Small intestine (tissue), 7 donors: ENCODE data around the gene FUT6. TPM values are rescaled to one million over a fixed set of nuclear protein-coding genes. Genes with fewer than 3 reads are reported as not detected.
"Not testable (repeated sequence)": the region's sequence is repeated elsewhere in the genome, so short reads cannot be mapped to it uniquely, and the experiment has no call there.

ENCODE experiments used
- DNase-seq, 2 donors: peaks; one replicate each; pipeline versions ENCODE4 v3.0.0 to v3.0.0-alpha.2; 2013
- FAIRE-seq: peaks from 2 replicates; lab custom pipeline; 2012; peaks lifted over from hg19 to GRCh38; lab: Jason Lieb, UNC
- H3K27ac ChIP-seq, 3 donors: one replicate each; pipeline ENCODE4 v1.5.1; 2013; ENCODE audit warnings: low read length in 2 of 3, mild to moderate bottlenecking in 2 of 3, control low read depth in 1 of 3, inconsistent platforms in 1 of 3, low read depth in 1 of 3, moderate library complexity in 1 of 3
- H3K27me3 ChIP-seq, 3 donors: one replicate each; pipeline ENCODE4 v1.6.1; 2013; ENCODE audit warnings: low read length in 3 of 3, inconsistent platforms in 1 of 3; ENCODE audit not compliant: control insufficient read depth in 3 of 3, insufficient read depth in 3 of 3
- H3K36me3 ChIP-seq, 3 donors: one replicate each; pipeline ENCODE4 v1.6.1; 2013; ENCODE audit warnings: low read length in 3 of 3, inconsistent platforms in 1 of 3, low read depth in 1 of 3, mild to moderate bottlenecking in 1 of 3, moderate library complexity in 1 of 3; ENCODE audit not compliant: control insufficient read depth in 3 of 3, insufficient read depth in 2 of 3
- H3K4me1 ChIP-seq, 3 donors: one replicate each; pipeline ENCODE4 v1.6.1; 2013; ENCODE audit warnings: low read length in 2 of 3, inconsistent platforms in 1 of 3, low read depth in 1 of 3, mild to moderate bottlenecking in 1 of 3, moderate library complexity in 1 of 3; ENCODE audit not compliant: control insufficient read depth in 3 of 3, insufficient read depth in 2 of 3
- H3K4me3 ChIP-seq, 3 donors: one replicate each; pipeline ENCODE4 v1.5.1; 2013; ENCODE audit warnings: low read length in 3 of 3, control low read depth in 1 of 3, inconsistent platforms in 1 of 3, low read depth in 1 of 3, mild to moderate bottlenecking in 1 of 3, moderate library complexity in 1 of 3
- H3K9me3 ChIP-seq, 2 donors: one replicate each; pipeline ENCODE4 v1.6.1; 2013; ENCODE audit warnings: low read depth in 1 of 2, low read length in 1 of 2; ENCODE audit not compliant: control insufficient read depth in 2 of 2, insufficient read depth in 1 of 2
- WGBS, 3 donors: extraction: QIAGEN DNeasy Blood & Tissue Kit; methylation state at CpG; one replicate each; pipeline ENCODE4 v1.1.7; 2013; 5-methylcytosine and 5-hydroxymethylcytosine counted together
- polyA plus RNA-seq, 4 donors: library from polyadenylated mRNA; stranded (reverse) in 3 of 4; unstranded in 1 of 4; fragments of 200-250 nt in 3 of 4; fragments of 120-200 nt in 1 of 4; gene quantifications; one replicate each; pipeline versions ENCODE4 v1.2.1 to v1.2.3, GENCODE V29; 2013
- donor health status: healthy with polysubstance abuse.
- donor health status: control.
- donor health status: control.
- donor health status: Bipolar disorder and iron deficiency.
- donor health status: healthy.

Gene FUT6
- polyA plus RNA-seq, 4 donors, result 1.2 to 34.6 (median 23.2) TPM

DNA sequence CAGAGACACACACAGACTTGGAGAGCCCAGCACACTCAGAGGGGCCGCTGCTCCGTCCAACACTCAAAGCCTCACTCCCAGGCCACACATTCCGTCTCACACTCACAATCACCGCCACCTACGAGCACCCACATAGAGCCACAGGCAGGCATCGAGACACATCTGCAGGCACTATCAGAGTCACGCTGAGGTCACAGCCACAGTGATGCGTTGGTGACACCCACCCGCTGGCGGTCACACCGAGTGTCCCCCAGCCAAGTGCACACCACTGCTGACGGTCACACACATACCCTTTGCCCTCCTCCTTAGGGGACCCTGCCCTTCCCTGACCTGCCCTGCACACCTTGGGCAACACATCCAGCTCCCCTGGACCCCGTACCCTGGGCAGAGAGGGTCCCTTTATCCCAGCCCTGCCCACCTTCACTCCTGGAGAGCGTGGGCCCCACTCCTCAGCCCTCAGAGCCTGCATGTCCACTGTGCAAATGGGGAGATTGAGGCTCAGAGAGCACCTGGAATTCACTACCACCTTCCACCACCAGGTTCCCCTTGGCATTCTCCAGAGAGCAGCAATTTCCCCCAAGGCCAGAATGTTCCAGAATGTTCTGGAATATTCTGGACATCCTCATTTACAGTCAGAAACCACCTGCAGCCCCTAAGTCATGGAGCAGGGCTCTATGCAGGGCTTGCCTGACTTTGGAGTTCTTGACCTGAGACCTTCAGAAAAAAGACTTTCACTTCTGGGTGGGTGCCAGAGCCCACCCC lies 25.4 kb upstream of the FUT6 start:
- Histone ChIP-seq H3K4me3 (no peak overlapping the region), H3K4me1 (peaks cover 0 to 4% (median 0%) of the 10 kb centered on the region in 3 donors), H3K27me3 (no peaks in the 10 kb centered on the region), H3K27ac (no peak overlapping the region), H3K9me3 (no peaks in the 10 kb centered on the region), H3K36me3 (no peaks in the 10 kb centered on the region)
- no peak for FAIRE-seq
- 82 to 86% (median 83%) methylated on average over 14 of the region's 14 CpGs for WGBS, 3 donors
- DNase-seq, result no peak

DNA sequence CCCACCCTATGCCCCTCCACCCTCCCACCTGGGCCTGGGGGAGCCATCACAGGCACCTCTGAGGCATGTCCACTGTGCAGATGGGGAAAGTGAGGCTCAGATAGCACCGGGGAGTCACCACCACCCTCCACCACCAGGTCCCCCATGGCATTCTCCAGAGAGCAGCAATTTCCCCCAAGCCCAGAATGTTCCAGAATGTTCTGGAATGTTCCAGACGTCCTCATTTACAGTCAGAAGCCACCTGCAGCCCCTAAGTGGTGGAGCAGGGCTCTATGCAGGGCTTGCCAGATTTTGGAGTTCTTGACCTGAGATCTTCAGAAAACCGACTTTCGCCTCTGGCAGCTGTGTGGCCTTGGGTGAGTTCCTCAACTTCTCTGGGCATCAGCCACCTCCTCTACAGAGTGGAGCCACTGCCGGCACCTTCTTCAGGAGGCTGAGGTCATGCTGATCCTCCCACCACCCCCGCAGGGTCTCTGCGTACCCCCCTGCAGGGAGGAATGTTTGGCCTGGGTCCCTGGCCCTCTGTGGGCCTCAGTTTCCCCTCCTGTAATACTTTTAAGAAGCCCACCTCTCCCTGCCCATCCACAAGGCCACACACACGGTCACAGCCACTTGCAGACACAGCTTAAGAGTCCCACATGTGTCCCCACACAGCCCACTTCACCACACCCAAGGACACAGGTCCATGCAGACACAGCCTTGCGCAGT lies 24.7 kb upstream of the FUT6 start:
- no peaks in the 10 kb centered on the region for H3K9me3 ChIP-seq
- no peaks in the 10 kb centered on the region for H3K27me3 ChIP-seq
- 82 to 87% (median 84%) methylated on average over 9 of the region's 9 CpGs for WGBS, 3 donors
- H3K27ac ChIP-seq, result no peak overlapping the region
- DNase-seq (no peak), FAIRE-seq (no peak)
- H3K4me1 ChIP-seq, result peaks cover 0 to 4% (median 0%) of the 10 kb centered on the region in 3 donors
- H3K36me3 ChIP-seq, result no peaks in the 10 kb centered on the region
- H3K4me3 ChIP-seq, result no peak overlapping the region

DNA sequence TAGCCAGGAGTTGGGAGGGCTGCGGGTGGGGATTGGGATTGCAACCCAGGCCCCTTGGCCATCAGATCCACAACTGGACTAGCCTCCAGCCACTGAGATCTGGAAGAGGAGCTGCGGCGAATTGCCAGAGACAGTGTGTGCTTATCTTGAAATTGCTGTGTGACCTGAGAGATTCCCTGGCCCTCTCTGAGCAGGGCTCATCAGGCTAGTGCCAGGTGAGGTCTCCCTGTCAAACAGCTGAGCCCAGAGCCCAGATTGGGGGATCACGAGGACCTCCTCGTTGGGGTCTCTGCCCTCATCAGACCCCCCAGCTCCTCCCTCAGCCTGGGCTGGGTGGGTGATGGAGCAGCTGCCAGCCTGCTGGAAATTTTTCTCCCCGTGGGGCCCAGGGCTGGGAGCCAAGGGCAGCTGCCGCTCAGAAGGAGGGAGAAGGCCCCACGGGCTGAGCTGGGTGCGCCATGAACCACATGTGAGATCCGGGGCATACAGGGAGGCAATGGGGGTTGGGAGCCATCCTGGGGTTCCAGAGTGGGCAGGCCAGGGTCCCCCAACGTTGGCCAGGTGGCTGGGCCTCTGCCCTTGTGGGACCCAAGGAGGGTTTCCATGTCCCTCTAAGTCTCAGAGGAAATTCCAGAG lies 23.6 kb upstream of the FUT6 start:
- H3K27me3 ChIP-seq, result no peaks in the 10 kb centered on the region
- no peaks in the 10 kb centered on the region for H3K36me3 ChIP-seq
- H3K4me1 ChIP-seq, result peaks cover 0 to 4% (median 0%) of the 10 kb centered on the region in 3 donors
- no peak for FAIRE-seq
- H3K9me3 ChIP-seq, result no peaks in the 10 kb centered on the region
- no peak overlapping the region for H3K4me3 ChIP-seq
- DNase-seq, result no peak
- 59 to 73% (median 69%) methylated on average over 9 to 11 of the region's 11 CpGs for WGBS, 3 donors
- H3K27ac ChIP-seq, result no peak overlapping the region

DNA sequence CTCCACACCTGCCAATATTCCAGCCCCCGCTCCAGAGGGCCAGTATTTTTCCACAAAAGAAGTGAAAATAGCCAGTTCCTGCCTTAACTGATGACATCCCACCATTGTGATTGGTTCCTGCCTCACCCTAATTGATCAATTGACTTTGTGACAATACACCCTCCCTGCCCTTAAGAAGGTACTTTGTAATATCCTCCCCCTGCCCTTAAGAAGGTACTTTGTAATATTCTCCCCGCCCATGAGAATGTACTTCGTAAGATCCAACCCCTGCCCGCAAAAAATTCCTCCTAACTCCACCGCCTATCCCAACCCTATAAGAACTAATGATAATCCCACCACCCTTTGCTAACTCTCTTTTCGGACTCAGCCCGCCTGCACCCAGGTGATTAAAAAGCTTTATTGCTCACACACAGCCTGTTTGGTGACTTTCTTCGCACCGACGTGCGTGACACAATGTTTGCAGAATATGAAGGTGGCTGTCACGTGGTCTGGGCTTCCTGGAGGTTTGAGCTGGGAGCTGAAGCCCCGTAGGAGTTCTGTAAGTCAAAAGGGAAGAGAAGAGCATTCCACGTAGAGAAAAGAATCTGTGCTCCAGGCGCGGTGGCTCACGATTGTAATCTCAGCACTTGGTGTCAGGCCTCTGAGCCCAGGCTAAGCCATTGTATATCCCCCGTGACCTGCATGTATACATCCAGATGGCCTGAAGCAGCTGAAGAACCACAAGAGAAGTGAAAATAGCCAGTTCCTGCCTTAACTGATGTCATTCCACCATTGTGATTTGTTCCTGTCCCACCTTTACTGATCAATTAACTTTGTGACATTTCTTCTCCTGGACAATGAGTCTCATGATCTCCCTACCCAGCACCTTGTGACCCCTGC lies 17.9 kb upstream of the FUT6 start:
- Histone ChIP-seq H3K27ac (no peak overlapping the region), H3K4me1 (peaks cover 0 to 4% (median 0%) of the 10 kb centered on the region in 3 donors), H3K4me3 (no peak overlapping the region), H3K36me3 (no peaks in the 10 kb centered on the region), H3K9me3 (peaks cover 0 to 6% of the 10 kb centered on the region in 2 donors), H3K27me3 (no peaks in the 10 kb centered on the region)
- DNase-seq (no peak), FAIRE-seq (no peak)
- 88 to 93% (median 90%) methylated on average over 18 of the region's 18 CpGs for WGBS, 3 donors

DNA sequence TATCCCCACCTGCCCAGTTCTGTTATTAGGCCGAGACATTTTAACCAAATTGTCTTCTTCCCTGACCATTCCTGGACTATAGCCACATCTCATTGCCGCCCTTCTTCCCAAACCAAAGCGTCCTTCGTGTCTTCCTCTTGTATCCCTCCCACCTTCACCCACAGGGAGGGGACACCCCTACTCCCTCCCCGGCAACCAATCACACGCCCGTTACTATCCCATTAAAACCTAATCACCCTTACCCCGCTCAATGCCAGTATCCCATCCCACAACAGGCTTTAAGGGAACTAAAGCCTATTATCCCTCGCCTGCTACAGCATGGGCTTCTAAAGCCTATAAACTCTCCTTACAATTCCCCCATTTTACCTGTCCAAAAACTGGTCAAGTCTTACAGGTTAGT lies 15.6 kb upstream of the FUT6 start:
- H3K9me3 ChIP-seq, H3K36me3 ChIP-seq, H3K4me3 ChIP-seq, H3K27ac ChIP-seq, DNase-seq, H3K27me3 ChIP-seq, H3K4me1 ChIP-seq, FAIRE-seq: not testable (repeated sequence)
- WGBS, 3 donors, result 91 to 95% (median 93%) methylated on average over 9 of the region's 9 CpGs

DNA sequence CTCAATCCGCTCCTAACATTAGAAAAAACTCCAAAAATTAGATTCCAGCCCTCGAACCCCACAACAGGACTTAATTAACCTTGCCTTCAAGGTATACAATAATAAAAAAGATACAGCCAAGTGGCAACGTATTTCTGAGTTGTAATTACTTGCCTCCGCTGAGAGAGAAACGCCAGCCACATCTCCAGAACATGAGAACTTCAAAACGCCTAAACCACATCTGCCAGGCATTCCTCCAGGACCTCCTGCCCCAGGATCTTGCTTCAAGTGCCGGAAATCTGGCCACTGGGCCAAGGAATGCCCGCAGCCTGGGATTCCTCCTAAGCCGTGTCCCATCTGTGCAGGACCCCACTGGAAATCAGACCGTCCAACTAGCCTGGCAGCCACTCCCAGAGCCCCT lies 14.6 kb upstream of the FUT6 start:
- DNase-seq, H3K27me3 ChIP-seq, H3K36me3 ChIP-seq, FAIRE-seq, H3K9me3 ChIP-seq, H3K4me3 ChIP-seq, H3K27ac ChIP-seq, H3K4me1 ChIP-seq: not testable (repeated sequence)
- 82 to 88% (median 83%) methylated on average over 10 of the region's 10 CpGs for WGBS, 3 donors

DNA sequence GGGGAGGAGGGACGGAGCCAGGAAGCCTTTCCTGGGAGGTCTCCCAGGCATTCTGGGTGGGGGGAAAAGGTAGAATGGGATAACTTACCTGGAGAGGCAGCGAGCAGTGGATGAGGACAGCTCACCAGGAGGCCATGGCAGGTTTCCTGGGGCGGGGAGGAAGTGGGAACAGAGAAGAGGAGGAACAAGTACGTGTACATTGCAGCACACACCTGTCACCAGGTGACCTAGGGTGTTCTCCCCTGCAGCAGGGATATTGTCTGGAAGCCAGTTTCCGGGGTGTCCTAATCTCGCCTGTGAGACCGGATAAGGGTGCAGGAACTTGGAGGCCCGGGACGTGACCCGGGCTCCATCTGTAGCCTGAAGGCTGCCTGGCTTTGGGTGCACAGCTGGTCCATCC lies 11.8 kb upstream of the FUT6 start, which contains the start of gene FUT3:
FUT3 (minus strand) TSS at position 148 of the 400 bp plus-strand sequence.
- H3K27me3 ChIP-seq, result no peaks in the 10 kb centered on the region
- DNase-seq (peak in 1 of 2 donors; percentile 96), FAIRE-seq (no peak)
- H3K4me3 ChIP-seq, result peak within 1 kb of the TSS in 2 of 3 donors; percentile 25 to 54
- no peaks in the 10 kb centered on the region for H3K36me3 ChIP-seq
- WGBS, 3 donors, result 9 to 48% (median 25%) methylated on average over 10 of the region's 10 CpGs
- no peaks in the 10 kb centered on the region for H3K4me1 ChIP-seq
- peaks cover 0 to 2% of the 10 kb centered on the region in 2 donors for H3K9me3 ChIP-seq
- H3K27ac ChIP-seq, result peak within 1 kb of the TSS in 2 of 3 donors; percentile 94 to 98
